SK-N-SH treated with all-trans-retinoic acid at 6 μM for 48 hours (cell line): ENCODE measurements around the gene CELA1.

Experiments
- ARNTL ChIP-seq: fragments of 450-650 bp; formaldehyde crosslinking; IDR thresholded peaks from 2 replicates; pipeline ENCODE4 v1.5.0; 2020; ENCODE audit warnings: low read depth, mild to moderate bottlenecking, moderate library complexity, borderline replicate concordance
- BACH2 ChIP-seq: fragments of 250-450 bp; sonication (Bioruptor Pico); IDR thresholded peaks from 2 replicates; pipeline ENCODE4 v1.9.0; 2021; ENCODE audit warnings: mild to moderate bottlenecking, borderline replicate concordance
- CSDC2 ChIP-seq: fragments of 250-450 bp; sonication (Bioruptor Pico); IDR thresholded peaks from 2 replicates; pipeline ENCODE4 v1.5.0; 2020; ENCODE audit warnings: mild to moderate bottlenecking, moderate library complexity
- TSHZ2 ChIP-seq: fragments of 250-450 bp; sonication (Bioruptor Pico); IDR thresholded peaks from 2 replicates; pipeline ENCODE4 v1.5.0; 2020; ENCODE audit warnings: mild to moderate bottlenecking, moderate library complexity

GRCh38 chr12:51341251-51342007 is 5.0 kb downstream of the CELA1 start:
- TF ChIP-seq ARNTL (CRISPR knock-in tag) = no peak
- no peak for TF ChIP-seq TSHZ2 (CRISPR knock-in tag)
- TF ChIP-seq BACH2 = no peak
- no peak for TF ChIP-seq CSDC2
